Measurements from ENCODE around the gene NGDN.

The NGDN gene

GRCh38 chr14:23430016-23430722 is 39.3 kb upstream of the NGDN start:
- TF ChIP-seq CTCF (IDR thresholded peaks at IDR 0.05; ENCODE audit: low read depth, low read length) = no peak
- in situ Hi-C loops (cut with HindIII; ENCODE audit: low sequenced_read_pairs) = no loop called here
- DNase-seq (ENCODE audit: low read depth, low spot score) = no peak
- no peak overlapping the region for H3K4me3 ChIP-seq (ENCODE audit: low read depth, low read length)

- no peak for TF ChIP-seq CTCF (IDR thresholded peaks at IDR 0.05; ENCODE audit: low read depth, low read length)
- no peak overlapping the region for H3K4me3 ChIP-seq (ENCODE audit: low read depth, low read length)
- no peak for DNase-seq (ENCODE audit: low read depth, low spot score)
- in situ Hi-C loops (cut with HindIII; ENCODE audit: low sequenced_read_pairs) = no loop called here
Measured at GRCh38 chr14:23430723-23431085, 38.8 kb upstream of the NGDN start.

GRCh38 chr14:23431486-23431885 is 38.0 kb upstream of the NGDN start:
- no peak for DNase-seq (ENCODE audit: low read depth, low spot score)
- in situ Hi-C loops (cut with HindIII; ENCODE audit: low sequenced_read_pairs) = no loop called here
- no peak overlapping the region for H3K4me3 ChIP-seq (ENCODE audit: low read depth, low read length)
- no peak for TF ChIP-seq CTCF (IDR thresholded peaks at IDR 0.05; ENCODE audit: low read depth, low read length)

GRCh38 chr14:23432102-23432925 is 37.2 kb upstream of the NGDN start:
- in situ Hi-C loops (cut with HindIII; ENCODE audit: low sequenced_read_pairs) = no loop called here

GRCh38 chr14:23432946-23433345 is 36.6 kb upstream of the NGDN start:
- no peak for DNase-seq (ENCODE audit: low read depth, low spot score)
- no peak for TF ChIP-seq CTCF (IDR thresholded peaks at IDR 0.05; ENCODE audit: low read depth, low read length)
- no peak overlapping the region for H3K4me3 ChIP-seq (ENCODE audit: low read depth, low read length)
- in situ Hi-C loops (cut with HindIII; ENCODE audit: low sequenced_read_pairs) = no loop called here

More at GRCh38 chr14:23432102-23432925, 37.2 kb upstream of the NGDN start:
- TF ChIP-seq CTCF (IDR thresholded peaks at IDR 0.05; ENCODE audit: low read depth, low read length) = no peak
- DNase-seq (ENCODE audit: low read depth, low spot score) = no peak
- H3K4me3 ChIP-seq (ENCODE audit: low read depth, low read length) = no peak overlapping the region

- H3K4me3 ChIP-seq (ENCODE audit: low read depth, low read length) = no peak overlapping the region
- no peak for TF ChIP-seq CTCF (IDR thresholded peaks at IDR 0.05; ENCODE audit: low read depth, low read length)
- no peak for DNase-seq (ENCODE audit: low read depth, low spot score)
- in situ Hi-C loops (cut with HindIII; ENCODE audit: low sequenced_read_pairs) = no loop called here
Measured at GRCh38 chr14:23433457-23433856, 36.0 kb upstream of the NGDN start.
